ENCODE data around the gene CLIP2. TPM values are rescaled to one million over a fixed set of nuclear protein-coding genes. Genes with fewer than 3 reads are reported as not detected.

Gene CLIP2
- total and polyA plus RNA-seq, 2 of the 4 experiments (the other 2 are of a cell fraction) = 18.1 to 20.7 TPM

- TF ChIP-seq RCOR1 (IDR thresholded peaks at IDR 0.05; ENCODE audit: insufficient replicate concordance, low read length) = no peak
These were observed 164.3 kb downstream of the CLIP2 start, which contains the start of gene GTF2IRD1 (continued) for GRCh38 chr7:74453322-74454011.

DNA sequence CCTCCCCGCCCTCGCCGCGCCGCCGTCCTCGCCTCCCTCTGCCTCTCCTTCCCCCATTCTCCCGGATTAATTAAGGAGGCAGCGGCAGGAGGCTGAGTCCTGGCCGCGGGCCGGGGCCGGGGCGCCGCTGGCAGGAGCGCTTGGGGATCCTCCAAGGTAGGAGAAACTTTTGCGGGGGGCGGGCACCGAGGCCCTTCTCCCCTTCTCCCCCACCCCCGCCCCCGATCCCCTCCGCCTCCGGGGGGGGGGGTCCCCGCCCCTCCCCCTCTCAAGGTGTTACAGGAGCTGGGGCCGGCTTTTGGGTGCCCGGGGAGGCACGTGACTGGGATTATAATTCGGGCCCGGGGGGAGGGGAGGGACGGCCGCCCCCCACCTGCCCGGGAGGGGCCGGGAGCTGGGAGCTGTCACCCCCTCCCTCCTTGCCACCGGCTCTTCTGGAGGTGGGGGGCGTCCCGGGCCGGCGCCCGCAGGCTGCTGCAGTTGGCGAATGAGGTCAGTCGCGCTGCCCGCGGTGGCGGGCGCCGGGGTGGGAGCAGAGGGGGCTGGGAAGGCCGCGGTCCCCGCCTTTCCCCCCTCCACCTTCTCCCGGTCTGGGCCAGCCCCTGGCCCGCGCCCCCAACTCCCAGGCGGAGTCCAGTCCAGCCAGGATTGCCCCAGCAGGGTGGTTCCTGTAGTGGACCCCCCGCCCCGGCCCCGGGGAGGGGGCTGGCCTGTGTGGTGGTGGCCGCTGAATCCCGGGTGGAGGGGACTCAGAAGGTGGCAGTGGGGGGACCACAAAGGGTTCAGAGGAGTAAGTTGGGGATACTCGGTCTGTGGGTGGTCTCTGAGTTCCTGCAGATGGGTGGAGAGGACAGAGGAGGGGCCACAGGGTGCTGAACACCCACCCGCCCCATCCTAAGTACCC lies 165.1 kb downstream of the CLIP2 start:
- Histone ChIP-seq H4K5ac (ENCODE audit: low read depth, low read length) (no peak overlapping the region), H4K20me1 (ENCODE audit: insufficient read depth, low read length) (peaks cover 34% of the 10 kb centered on the region), H3K36me3 (ENCODE audit: control insufficient read depth, insufficient read depth, low read length) (no peaks in the 10 kb centered on the region; the same call in 1 of the 2 replicates), H3K4me1 (ENCODE audit: control insufficient read depth, insufficient read depth, low read length) (peaks cover 16% of the 10 kb centered on the region), H3K18ac (ENCODE audit: low read depth, low read length) (peak overlapping the region; percentile 58; the same call in 1 of the 2 replicates), H3K56ac (ENCODE audit: extremely low read depth, insufficient read depth, low read length) (no peak overlapping the region), H3K14ac (replicated peaks; ENCODE audit: low read depth, low read length) (peak overlapping the region; percentile 13; the same call in 1 of the 2 replicates), H3K23ac (ENCODE audit: low read depth, low read length) (peak overlapping the region; percentile 75; the same call in 1 of the 2 replicates), H3K4me2 (ENCODE audit: low read depth, low read length) (peak overlapping the region; percentile 70), H3K4ac (ENCODE audit: low read depth, low read length) (peak overlapping the region; percentile 29), H4K8ac (ENCODE audit: low read depth in 2 of 2, low read length in 2 of 2) (peak overlapping the region in 1 of 2 experiments; percentile 47; a peak in 2 of 4 replicates), H2AFZ (replicated peaks; ENCODE audit: low read length, poor library complexity) (peak overlapping the region; percentile 83), H3K27me3 (ENCODE audit: control insufficient read depth, insufficient read depth, low read length) (no peaks in the 10 kb centered on the region), H2BK20ac (ENCODE audit: low read depth, low read length) (no peak overlapping the region), H3K79me1 (ENCODE audit: low read depth in 1 of 2, low read length in 2 of 2) (peaks cover 8 to 52% of the 10 kb centered on the region in 2 experiments; a peak in 3 of 4 replicates), H2BK5ac (ENCODE audit: low read depth, low read length, poor library complexity, severe bottlenecking) (peak overlapping the region; percentile 15), H2BK120ac (ENCODE audit: low read depth, low read length) (peak overlapping the region; percentile 5; the same call in 1 of the 2 replicates), H4K91ac (ENCODE audit: insufficient read depth, low read depth, low read length) (peak overlapping the region; percentile 15; the same call in 1 of the 2 replicates), H3K9me1 (ENCODE audit: insufficient read depth, low read length) (peaks cover 11% of the 10 kb centered on the region), H3K9ac (ENCODE audit: low read depth, low read length) (peak overlapping the region; percentile 66), H3K9me3 (ENCODE audit: control insufficient read depth, insufficient read depth, low read length) (no peaks in the 10 kb centered on the region), H2AK9ac (replicated peaks; ENCODE audit: low read depth, low read length, poor library complexity) (peak overlapping the region; percentile 96), H3K27ac (ENCODE audit: insufficient read depth, low read length) (peak overlapping the region; percentile 70), H3K4me3 (ENCODE audit: insufficient read depth, low read depth, low read length) (peak overlapping the region; percentile 61), H2AK5ac (ENCODE audit: low read depth, low read length) (peak overlapping the region; percentile 75), H2BK15ac (ENCODE audit: low read depth, low read length) (no peak overlapping the region; the same call in 2 of the 3 replicates)
- in situ Hi-C loops (cut with MboI; ENCODE audit: low sequenced_read_pairs) = no loop called here
- ATAC-seq (ENCODE audit: low read depth) = peak; percentile 15
- WGBS, 2 experiments (ENCODE audit: extremely low coverage in 2 of 2, insufficient read length in 1 of 2) = no CpG with 5 or more reads among the region's 61 CpGs
- DNase-seq = no peak
- dilution Hi-C loops (cut with HindIII; ENCODE audit: low sequenced_read_pairs, unreplicated experiment) = no loop called here
- intact Hi-C loops (cut with micrococcal nuclease) = loop anchor here (2.0 to 5.0 kb wide), 2 partner anchors 51 to 93 kb away; no protein-coding TSS in a partner anchor
- no TSS peak for BruUV-seq (replicated peaks)
- ChIA-PET POLR2A (ENCODE audit: unreplicated experiment) (interaction anchor here (0.6 kb wide), 2 partner anchors 31 to 169 kb away, joined by 3 read pairs; no protein-coding TSS in a partner anchor), CTCF (no interaction called here)
- no peak for TF ChIP-seq CEBPB (IDR thresholded peaks at IDR 0.05; ENCODE audit: low read depth, low read length)
- no peak for TF ChIP-seq FOS (IDR thresholded peaks at IDR 0.05; ENCODE audit: low read depth, low read length)
- no peak for TF ChIP-seq RAD21 (IDR thresholded peaks at IDR 0.05; ENCODE audit: low read length)
- peak; percentile 27; the same call in 1 of the 2 replicates for TF ChIP-seq MAZ (IDR thresholded peaks at IDR 0.05; ENCODE audit: borderline replicate concordance, low read depth, low read length)
- TF ChIP-seq ELK1 (IDR thresholded peaks at IDR 0.05; ENCODE audit: borderline replicate concordance, low read depth, low read length) = no peak
- TF ChIP-seq, protein P1, sequence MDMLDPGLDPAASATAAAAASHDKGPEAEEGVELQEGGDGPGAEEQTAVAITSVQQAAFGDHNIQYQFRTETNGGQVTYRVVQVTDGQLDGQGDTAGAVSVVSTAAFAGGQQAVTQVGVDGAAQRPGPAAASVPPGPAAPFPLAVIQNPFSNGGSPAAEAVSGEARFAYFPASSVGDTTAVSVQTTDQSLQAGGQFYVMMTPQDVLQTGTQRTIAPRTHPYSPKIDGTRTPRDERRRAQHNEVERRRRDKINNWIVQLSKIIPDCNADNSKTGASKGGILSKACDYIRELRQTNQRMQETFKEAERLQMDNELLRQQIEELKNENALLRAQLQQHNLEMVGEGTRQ (IDR thresholded peaks at IDR 0.05; ENCODE audit: low read depth, low read length) = peak; percentile 40; the same call in 1 of the 2 replicates
- TF ChIP-seq RFX5 (IDR thresholded peaks at IDR 0.05; ENCODE audit: low read depth, low read length) = no peak
- no peak for TF ChIP-seq NFE2L2 (IDR thresholded peaks at IDR 0.05; ENCODE audit: low read depth, low read length)
